KMS-11 (cell line): Measurements from ENCODE around the gene TNK2.

ENCODE experiments used
- H2AFZ ChIP-seq: fragments of 200-600 bp; sonication (generic); 2 replicates; pipeline ENCODE4 v1.6.1; 2016; ENCODE audit warnings: antibody characterized with exemption, mixed run types, low read depth
- H3K27ac ChIP-seq: fragments of 200-600 bp; sonication (generic); 2 replicates; pipeline ENCODE4 v1.6.1; 2016; ENCODE audit warnings: mild to moderate bottlenecking, mixed run types
- H3K27me3 ChIP-seq: fragments of 200-600 bp; sonication (generic); 2 replicates; pipeline ENCODE4 v1.6.1; 2017; ENCODE audit warnings: mild to moderate bottlenecking, low read depth, mixed run types, moderate library complexity; ENCODE audit not compliant: insufficient read depth
- H3K36me3 ChIP-seq: fragments of 200-600 bp; sonication (generic); 2 replicates; pipeline ENCODE4 v1.6.1; 2017; ENCODE audit warnings: mild to moderate bottlenecking, mixed run types; ENCODE audit not compliant: insufficient read depth
- H3K4me1 ChIP-seq: fragments of 200-600 bp; sonication (generic); 2 replicates; pipeline ENCODE4 v1.6.1; 2016; ENCODE audit warnings: mild to moderate bottlenecking, low read depth, mixed run types; ENCODE audit not compliant: poor library complexity, severe bottlenecking
- H3K4me2 ChIP-seq: fragments of 200-600 bp; sonication (generic); 2 replicates; pipeline ENCODE4 v1.7.0; 2016; ENCODE audit warnings: mild to moderate bottlenecking, mixed run types
- H3K4me3 ChIP-seq: fragments of 200-600 bp; sonication (generic); IDR thresholded peaks from 2 replicates; pipeline ENCODE4 v1.6.1; 2017; ENCODE audit warnings: low read depth, low read length, mixed read lengths; ENCODE audit not compliant: insufficient read depth
- H3K79me2 ChIP-seq: fragments of 200-600 bp; sonication (generic); 2 replicates; pipeline ENCODE4 v1.6.1; 2016; ENCODE audit warnings: low read depth, mixed run types; ENCODE audit not compliant: insufficient read depth
- H3K9ac ChIP-seq: fragments of 200-600 bp; sonication (generic); 2 replicates; pipeline ENCODE4 v1.6.1; 2016; ENCODE audit warnings: mild to moderate bottlenecking, mixed run types
- H4K20me1 ChIP-seq: fragments of 200-600 bp; sonication (generic); 2 replicates; pipeline ENCODE4 v1.6.1; 2016; ENCODE audit warnings: mild to moderate bottlenecking, mixed run types; ENCODE audit not compliant: insufficient read depth
- TF ChIP-seq, protein P1 (sequence below): fragments of 200-600 bp; sonication (generic); conservative IDR thresholded peaks from 2 replicates; pipeline ENCODE4 v1.6.1; 2017; ENCODE audit warnings: low read depth, mild to moderate bottlenecking, antibody characterized with exemption, low read length, moderate library complexity, mixed read lengths

Gene TNK2

GRCh38 chr3:195883160-195883559, 25.2 kb downstream of the TNK2 start:
- H3K27me3 ChIP-seq: no peaks in the 10 kb centered on the region
- H4K20me1 ChIP-seq: no peaks in the 10 kb centered on the region
- no peak overlapping the region for H2AFZ ChIP-seq
- H3K4me2 ChIP-seq: no peak overlapping the region
- no peaks in the 10 kb centered on the region for H3K36me3 ChIP-seq
- no peak overlapping the region for H3K27ac ChIP-seq
- no peak overlapping the region for H3K4me3 ChIP-seq
- no peaks in the 10 kb centered on the region for H3K4me1 ChIP-seq
- H3K9ac ChIP-seq: no peak overlapping the region
- TF ChIP-seq, protein P1, sequence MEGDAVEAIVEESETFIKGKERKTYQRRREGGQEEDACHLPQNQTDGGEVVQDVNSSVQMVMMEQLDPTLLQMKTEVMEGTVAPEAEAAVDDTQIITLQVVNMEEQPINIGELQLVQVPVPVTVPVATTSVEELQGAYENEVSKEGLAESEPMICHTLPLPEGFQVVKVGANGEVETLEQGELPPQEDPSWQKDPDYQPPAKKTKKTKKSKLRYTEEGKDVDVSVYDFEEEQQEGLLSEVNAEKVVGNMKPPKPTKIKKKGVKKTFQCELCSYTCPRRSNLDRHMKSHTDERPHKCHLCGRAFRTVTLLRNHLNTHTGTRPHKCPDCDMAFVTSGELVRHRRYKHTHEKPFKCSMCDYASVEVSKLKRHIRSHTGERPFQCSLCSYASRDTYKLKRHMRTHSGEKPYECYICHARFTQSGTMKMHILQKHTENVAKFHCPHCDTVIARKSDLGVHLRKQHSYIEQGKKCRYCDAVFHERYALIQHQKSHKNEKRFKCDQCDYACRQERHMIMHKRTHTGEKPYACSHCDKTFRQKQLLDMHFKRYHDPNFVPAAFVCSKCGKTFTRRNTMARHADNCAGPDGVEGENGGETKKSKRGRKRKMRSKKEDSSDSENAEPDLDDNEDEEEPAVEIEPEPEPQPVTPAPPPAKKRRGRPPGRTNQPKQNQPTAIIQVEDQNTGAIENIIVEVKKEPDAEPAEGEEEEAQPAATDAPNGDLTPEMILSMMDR: no peak
- no peaks in the 10 kb centered on the region for H3K79me2 ChIP-seq

GRCh38 chr3:195882002-195882441, 26.3 kb downstream of the TNK2 start:
- Histone ChIP-seq H3K9ac (no peak overlapping the region), H3K27me3 (no peaks in the 10 kb centered on the region), H3K36me3 (no peaks in the 10 kb centered on the region), H3K79me2 (no peaks in the 10 kb centered on the region), H2AFZ (no peak overlapping the region), H3K27ac (no peak overlapping the region), H4K20me1 (no peaks in the 10 kb centered on the region), H3K4me1 (no peaks in the 10 kb centered on the region), H3K4me3 (no peak overlapping the region), H3K4me2 (no peak overlapping the region)
- TF ChIP-seq, protein P1: no peak

DNA sequence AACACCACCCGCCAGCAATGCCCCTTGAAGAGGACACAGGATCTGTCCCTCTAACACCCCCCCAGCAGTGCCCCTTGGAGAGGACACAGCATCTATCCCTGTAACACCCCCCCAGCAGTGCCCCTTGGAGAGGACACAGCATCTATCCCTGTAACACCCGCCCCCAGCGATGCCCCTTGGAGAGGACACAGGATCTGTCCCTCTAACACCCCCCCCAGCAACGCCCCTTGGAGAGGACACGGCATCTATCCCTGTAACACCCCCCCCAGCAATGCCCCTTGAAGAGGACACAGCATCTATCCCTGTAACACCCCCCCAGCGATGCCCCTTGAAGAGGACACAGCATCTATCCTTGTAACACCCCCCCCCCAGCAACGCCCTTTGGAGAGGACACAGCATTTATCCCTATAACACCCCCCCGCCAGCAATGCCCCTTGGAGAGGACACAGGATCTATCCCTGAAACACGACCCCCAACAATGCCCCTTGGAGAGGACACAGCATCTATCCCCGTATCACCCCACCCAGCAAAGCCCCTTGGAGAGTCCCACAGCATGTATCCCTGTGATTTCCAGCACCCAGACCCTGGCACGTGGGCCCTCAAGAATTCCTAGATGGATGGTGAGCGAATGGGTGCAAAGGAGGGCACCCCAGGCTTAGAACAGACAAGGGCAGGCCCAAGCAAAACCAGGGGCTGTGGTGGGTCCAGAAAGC, 26.9 kb downstream of the TNK2 start:
- H3K9ac ChIP-seq: no peak overlapping the region
- H3K36me3 ChIP-seq: no peaks in the 10 kb centered on the region
- no peak overlapping the region for H2AFZ ChIP-seq
- H3K4me1 ChIP-seq: no peaks in the 10 kb centered on the region
- H3K27ac ChIP-seq: no peak overlapping the region
- H3K4me2 ChIP-seq: no peak overlapping the region
- no peaks in the 10 kb centered on the region for H4K20me1 ChIP-seq
- H3K27me3 ChIP-seq: no peaks in the 10 kb centered on the region
- no peaks in the 10 kb centered on the region for H3K79me2 ChIP-seq
- TF ChIP-seq, protein P1: no peak
- H3K4me3 ChIP-seq: no peak overlapping the region

DNA sequence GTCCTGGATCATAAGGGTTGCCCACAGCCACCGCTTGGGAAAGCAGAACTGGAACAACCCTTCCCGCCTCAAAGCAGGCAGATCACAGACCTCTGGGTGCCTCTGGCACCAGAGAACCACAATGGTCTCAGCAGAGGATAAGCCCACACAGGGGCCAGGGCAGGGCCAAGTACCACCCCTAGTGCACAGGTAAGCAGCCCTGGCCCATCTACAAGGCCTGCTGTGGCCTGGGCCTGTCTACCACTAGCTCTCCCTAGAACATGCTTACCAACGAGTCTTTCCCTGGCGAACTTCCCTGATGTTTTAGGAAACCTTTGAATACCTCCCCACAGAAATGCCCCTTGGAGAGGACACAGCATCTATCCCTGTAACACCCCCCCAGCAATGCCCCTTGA, 28.3 kb downstream of the TNK2 start:
- Histone ChIP-seq H3K4me1 (no peaks in the 10 kb centered on the region), H3K4me3 (no peak overlapping the region), H3K27ac (no peak overlapping the region), H3K79me2 (no peaks in the 10 kb centered on the region), H2AFZ (no peak overlapping the region), H3K36me3 (no peaks in the 10 kb centered on the region), H3K4me2 (no peak overlapping the region), H3K27me3 (no peaks in the 10 kb centered on the region), H4K20me1 (no peaks in the 10 kb centered on the region), H3K9ac (no peak overlapping the region)
- TF ChIP-seq, protein P1: no peak
